K562 (cell line): Measurements from ENCODE around the gene SNAPC5. TPM values are rescaled to one million over a fixed set of nuclear protein-coding genes. Genes with fewer than 3 reads are reported as not detected.

Experiments
- ATAC-seq: fragments of 200-7000 bp; cut with Tn5 transposase; 3 replicates; pipeline ENCODE4 v1.9.1; 2020; ENCODE audit warnings: moderate library complexity
- BruUV-seq: library from RNA; stranded (reverse); fragments of 400-500 nt; replicated peaks from 2 replicates; lab custom pipeline; 2021; lab: Mats Ljungman, UMichigan
- CTCF ChIA-PET: fragments of 300-600 bp; formaldehyde crosslinking; extraction: SDS; loops from one replicate; lab custom pipeline; 2021; ENCODE audit warnings: low intra/inter-chr PET ratio; lab: Yijun Ruan, JAX
- POLR2A ChIA-PET: fragments of 300-600, 350-650 bp; sonication (Branson Sonifier 250); formaldehyde crosslinking; extraction: SDS; loops from one replicate; lab custom pipeline; 2021; ENCODE audit warnings: antibody characterized with exemption, inconsistent platforms; lab: Yijun Ruan, JAX
- DNase-seq, 4 experiments: peaks; one replicate each; pipeline versions ENCODE4 v3.0.0 to v3.0.0-alpha.2; 2011 to 2018; ENCODE audit warnings: low spot score in 3 of 4, mixed read lengths in 3 of 4; ENCODE audit errors: extremely low read depth in 1 of 4
- FAIRE-seq: peaks from 2 replicates; lab custom pipeline; 2011; peaks lifted over from hg19 to GRCh38; lab: Jason Lieb, UNC
- H2AFZ ChIP-seq: 2 replicates; pipeline ENCODE4 v1.6.0; 2011; ENCODE audit warnings: low read depth, low read length, control low read depth, inconsistent platforms
- H3K27ac ChIP-seq: fragments of 200-600 bp; 3 replicates; pipeline ENCODE4 v1.8.0; 2011; ENCODE audit warnings: low read depth, mild to moderate bottlenecking, control low read depth, inconsistent platforms, low read length, moderate library complexity, mixed read lengths; ENCODE audit errors: extremely low read depth
- H3K27me3 ChIP-seq, 2 experiments: fragments of 300-600 bp in 1 of 2; 2 replicates in 1 of 2; 3 replicates in 1 of 2; pipeline versions ENCODE4 v1.6.0 to v1.8.0; 2011; ENCODE audit warnings: inconsistent platforms in 2 of 2, low read length in 2 of 2, mild to moderate bottlenecking in 1 of 2, mixed read lengths in 1 of 2, moderate library complexity in 1 of 2; ENCODE audit not compliant: control insufficient read depth in 2 of 2, insufficient read depth in 2 of 2
- H3K36me3 ChIP-seq: fragments of 300-600 bp; 3 replicates; pipeline ENCODE4 v1.8.0; 2011; ENCODE audit warnings: mild to moderate bottlenecking, low read length, inconsistent platforms; ENCODE audit not compliant: control insufficient read depth, insufficient read depth
- H3K4me1 ChIP-seq, 2 experiments: fragments of 200-600 bp in 1 of 2; replicated peaks in 1 of 2; 2 replicates in 1 of 2; 3 replicates in 1 of 2; pipeline versions ENCODE4 v1.5.1 to v1.8.0; 2011; ENCODE audit warnings: inconsistent platforms in 2 of 2, low read length in 2 of 2, mild to moderate bottlenecking in 1 of 2, mixed read lengths in 1 of 2, moderate library complexity in 1 of 2; ENCODE audit not compliant: control insufficient read depth in 2 of 2, insufficient read depth in 2 of 2
- H3K4me2 ChIP-seq: 2 replicates; pipeline ENCODE4 v1.6.1; 2011; ENCODE audit warnings: low read length, control low read depth, inconsistent platforms, mixed read lengths; ENCODE audit not compliant: insufficient read depth
- H3K4me3 ChIP-seq: fragments of 200-600 bp; sonication (generic), shearing (Covaris generic); 2 replicates; pipeline ENCODE4 v1.5.1; 2016; ENCODE audit warnings: control low read depth, inconsistent platforms
- H3K79me2 ChIP-seq: fragments of 200-600 bp; 3 replicates; pipeline ENCODE4 v1.8.0; 2011; ENCODE audit warnings: low read length, inconsistent platforms; ENCODE audit not compliant: control insufficient read depth, insufficient read depth
- H3K9ac ChIP-seq, 2 experiments: 2 replicates each; pipeline versions ENCODE4 v1.6.0 to v1.6.1; 2011; ENCODE audit warnings: low read depth in 2 of 2, low read length in 2 of 2, control low read depth in 1 of 2, inconsistent platforms in 1 of 2, mild to moderate bottlenecking in 1 of 2, mixed read lengths in 1 of 2; ENCODE audit not compliant: insufficient read depth in 1 of 2
- H3K9me1 ChIP-seq: one replicate; pipeline ENCODE4 v1.6.0; 2011; ENCODE audit warnings: inconsistent platforms, mild to moderate bottlenecking, low read length, moderate library complexity; ENCODE audit not compliant: control insufficient read depth, insufficient read depth
- H3K9me3 ChIP-seq: replicated peaks from 2 replicates; pipeline ENCODE4 v1.5.1; 2011; ENCODE audit warnings: low read depth, low read length, inconsistent platforms; ENCODE audit not compliant: control insufficient read depth, insufficient read depth
- H4K20me1 ChIP-seq: replicated peaks from 2 replicates; pipeline ENCODE4 v1.6.1; 2011; ENCODE audit warnings: low read length, inconsistent platforms, mixed read lengths; ENCODE audit not compliant: control insufficient read depth, insufficient read depth
- ADNP ChIP-seq: fragments of 200-800 bp; sonication (Bioruptor generic); IDR thresholded peaks from 2 replicates; pipeline ENCODE4 v1.6.1; 2016; ENCODE audit warnings: missing genetic modification characterization, missing compliant biosample characterization
- CHCHD3 ChIP-seq: fragments of 250-450 bp; sonication (Bioruptor Pico); IDR thresholded peaks from 2 replicates; pipeline ENCODE4 v2.1.2; 2022; ENCODE audit warnings: mild to moderate bottlenecking
- MAFG ChIP-seq: fragments of 450-650 bp; conservative IDR thresholded peaks from 2 replicates; pipeline ENCODE4 v1.6.1; 2016; ENCODE audit warnings: missing genetic modification characterization, missing compliant biosample characterization
- MAZ ChIP-seq, 2 experiments: fragments of 450-650 bp in 1 of 2; sonication (generic) in 1 of 2; formaldehyde crosslinking; IDR thresholded peaks in 1 of 2; conservative IDR thresholded peaks in 1 of 2; 2 replicates each; pipeline versions ENCODE4 v1.4.0 to v1.5.0; 2020; ENCODE audit warnings: mild to moderate bottlenecking in 1 of 2, missing genetic modification reagents in 1 of 2
- MECOM ChIP-seq: fragments of 250-450 bp; sonication (Bioruptor Pico); IDR thresholded peaks from 2 replicates; pipeline ENCODE4 v1.8.0; 2022; ENCODE audit warnings: inconsistent platforms
- MIER1 ChIP-seq: fragments of 450-650 bp; IDR thresholded peaks from 2 replicates; pipeline ENCODE4 v1.6.1; 2016; ENCODE audit warnings: antibody characterized with exemption, mild to moderate bottlenecking, low read depth
- MTF1 ChIP-seq: fragments of 250-450 bp; sonication (Bioruptor Pico); IDR thresholded peaks from 2 replicates; pipeline ENCODE4 v1.9.0; 2021; ENCODE audit warnings: moderate library complexity, mild to moderate bottlenecking, inconsistent platforms, borderline replicate concordance
- MYBL2 ChIP-seq, 2 experiments: fragments of 450-650 bp in 1 of 2; sonication (generic) in 1 of 2; formaldehyde crosslinking in 1 of 2; IDR thresholded peaks; 2 replicates each; pipeline versions ENCODE4 v1.6.1 to v1.8.1; 2017 to 2022; ENCODE audit warnings: borderline replicate concordance in 1 of 2, inconsistent platforms in 1 of 2, low read depth in 1 of 2, mild to moderate bottlenecking in 1 of 2, missing genetic modification reagents in 1 of 2, moderate library complexity in 1 of 2
- PBX2 ChIP-seq, 2 experiments: IDR thresholded peaks in 1 of 2; conservative IDR thresholded peaks in 1 of 2; 2 replicates each; pipeline ENCODE4 v1.6.1; 2016; ENCODE audit warnings: low read depth in 2 of 2, mild to moderate bottlenecking in 1 of 2, missing compliant biosample characterization in 1 of 2, missing genetic modification characterization in 1 of 2, moderate library complexity in 1 of 2
- ZC3H8 ChIP-seq: fragments of 450-650 bp; IDR thresholded peaks from 2 replicates; pipeline ENCODE4 v1.6.1; 2017
- ZNF143 ChIP-seq: sonication (generic); formaldehyde crosslinking; IDR thresholded peaks from 2 replicates; pipeline ENCODE4 v1.9.0; 2022; ENCODE audit warnings: mild to moderate bottlenecking, missing genetic modification reagents
- ZNF165 ChIP-seq: fragments of 250-450 bp; sonication (Bioruptor Pico); IDR thresholded peaks from 2 replicates; pipeline ENCODE4 v1.4.0; 2020; ENCODE audit warnings: borderline replicate concordance
- ZNF316 ChIP-seq: fragments of 450-650 bp; IDR thresholded peaks from 2 replicates; pipeline ENCODE4 v1.6.1; 2016
- ZNF76 ChIP-seq: fragments of 250-450 bp; sonication (Bioruptor Pico); IDR thresholded peaks from 2 replicates; pipeline ENCODE4 v1.4.0; 2020; ENCODE audit warnings: mild to moderate bottlenecking, moderate library complexity, borderline replicate concordance
- WGBS: fragments of 100-300 bp; shearing (Covaris generic); methylation state at CpG from one replicate; pipeline ENCODE4 v1.1.6; 2016; ENCODE audit warnings: low coverage, mixed read lengths; ENCODE audit not compliant: insufficient coverage; ENCODE audit errors: missing lambda C conversion rate; 5-methylcytosine and 5-hydroxymethylcytosine counted together
- in situ Hi-C: fragments of 300-500 bp; cut with MboI; formaldehyde crosslinking; loops from 4 replicates; pipeline ENCODE4 v1.15.0; 2018; ENCODE audit warnings: inconsistent platforms, mixed read lengths
- intact Hi-C: fragments of 100-400 bp; cut with micrococcal nuclease; formaldehyde crosslinking; loops from 2 replicates; pipeline ENCODE4 v1.14.2; 2022
- polyA plus RNA-seq, 8 experiments: library from polyadenylated mRNA; depleted of rRNA in 4 of 8; stranded (reverse) in 5 of 8; unstranded in 3 of 8; fragments of >200 nt; fragmentation: Nextera tagmentation in 2 of 8; fragmentation: Illumina TruSeq in 1 of 8; extraction: Ambion mirVana in 2 of 8; extraction: Trizol in 1 of 8; gene quantifications; 2 replicates each; pipeline versions ENCODE4 v1.2.1 to v1.2.3, GENCODE V29; 2011 to 2014; ENCODE audit warnings: inconsistent platforms in 1 of 8, missing spikeins in 1 of 8
- total RNA-seq, 7 experiments: library from RNA; depleted of rRNA in 6 of 7; stranded (reverse); fragments of >200 nt in 6 of 7; fragmentation: Illumina TruSeq in 2 of 7; extraction: Trizol in 2 of 7; gene quantifications; 2 replicates each; pipeline versions ENCODE4 v1.2.1 to v1.2.3, GENCODE V29; 2011 to 2021; ENCODE audit warnings: low replicate concordance in 1 of 7

SNAPC5 gene
- total and polyA plus RNA-seq, 9 of the 15 experiments (the other 6 are each of a cell fraction or from before 2014, with no cell fraction given) = 52.8 to 155 (median 96.5) TPM

GRCh38 chr15:66542896-66543295 lies 45.3 kb upstream of the SNAPC5 start:
- DNase-seq = no peak
- WGBS = 100% methylated on average over 4 of the region's 4 CpGs
- H3K9me3 ChIP-seq = no peaks in the 10 kb centered on the region
- no peak overlapping the region for H3K4me2 ChIP-seq
- intact Hi-C loops = no loop called here
- no peaks in the 10 kb centered on the region for H4K20me1 ChIP-seq
- H2AFZ ChIP-seq = no peak overlapping the region
- FAIRE-seq = no peak
- no peaks in the 10 kb centered on the region for H3K79me2 ChIP-seq
- CTCF ChIA-PET = no interaction called here
- in situ Hi-C loops = no loop called here
- H3K4me1 ChIP-seq = no peaks in the 10 kb centered on the region
- H3K9ac ChIP-seq = no peak overlapping the region
- ATAC-seq = no peak
- no peak for TF ChIP-seq ZC3H8
- TF ChIP-seq ZNF316 = peak; percentile 55
- peak; percentile 37; the same call in 1 of the 2 replicates for TF ChIP-seq MAFG
- TF ChIP-seq, all 486 proteins: peak for 2
- POLR2A ChIA-PET = interaction anchor here (1.2 kb wide), 1 partner anchor 12 kb away, joined by 3 read pairs; no protein-coding TSS in a partner anchor
- Histone ChIP-seq H3K36me3 (peaks cover 51% of the 10 kb centered on the region), H3K27ac (no peak overlapping the region), H3K9me1 (no peaks in the 10 kb centered on the region), H3K4me3 (no peak overlapping the region), H3K27me3 (no peaks in the 10 kb centered on the region)
- BruUV-seq = no TSS peak

GRCh38 chr15:66535056-66535455 lies 37.5 kb upstream of the SNAPC5 start:
- peaks cover 58% of the 10 kb centered on the region for H3K36me3 ChIP-seq
- ChIA-PET POLR2A (interaction anchor here (0.7 to 0.8 kb wide), 2 partner anchors 24 to 36 kb away, joined by 3 to 4 read pairs; no protein-coding TSS in a partner anchor), CTCF (no interaction called here)
- no peak for ATAC-seq
- H3K27me3 ChIP-seq = no peaks in the 10 kb centered on the region
- intact Hi-C loops = no loop called here
- H3K9me3 ChIP-seq = no peaks in the 10 kb centered on the region
- no peak overlapping the region for H3K4me3 ChIP-seq
- H3K79me2 ChIP-seq = no peaks in the 10 kb centered on the region
- 89% methylated on average over 9 of the region's 9 CpGs for WGBS
- H3K4me1 ChIP-seq = no peaks in the 10 kb centered on the region
- BruUV-seq = no TSS peak
- no peaks in the 10 kb centered on the region for H3K9me1 ChIP-seq
- H3K27ac ChIP-seq = no peak overlapping the region
- in situ Hi-C loops = no loop called here
- no peak for DNase-seq
- H2AFZ ChIP-seq = no peak overlapping the region
- H4K20me1 ChIP-seq = no peaks in the 10 kb centered on the region
- no peak overlapping the region for H3K4me2 ChIP-seq
- H3K9ac ChIP-seq = no peak overlapping the region
- no peak for FAIRE-seq
- TF ChIP-seq ZNF143 (CRISPR knock-in tag) (no peak), MIER1 (no peak), ADNP (tag) (no peak), MAZ (CRISPR knock-in tag; conservative IDR thresholded peaks at IDR 0.05 in 1 of 2, IDR thresholded peaks at IDR 0.05 in 1 of 2) (no peak), PBX2 (CRISPR knock-in tag; IDR thresholded peaks at IDR 0.05; ENCODE audit: low read depth) (no peak), PBX2 (tag; conservative IDR thresholded peaks at IDR 0.05; ENCODE audit: low read depth) (no peak), MTF1 (CRISPR knock-in tag) (no peak), CHCHD3 (CRISPR knock-in tag) (no peak), MYBL2 (IDR thresholded peaks at IDR 0.05; ENCODE audit: low read depth) (no peak), MYBL2 (CRISPR knock-in tag; IDR thresholded peaks at IDR 0.05; ENCODE audit: borderline replicate concordance) (no peak), ZNF165 (CRISPR knock-in tag) (no peak), MECOM (no peak), ZNF76 (CRISPR knock-in tag) (no peak)
